SU-DHL-6 (cell line): ENCODE results near the gene CPNE5.

ENCODE experiments used
- CTCF ChIP-seq: fragments of 200-600 bp; sonication (generic); IDR thresholded peaks from one replicate; pipeline ENCODE4 v1.5.1; 2017; ENCODE audit warnings: antibody characterized with exemption, mild to moderate bottlenecking, low read length, moderate library complexity; ENCODE audit not compliant: insufficient read depth, poor library complexity, severe bottlenecking
- EZH2phosphoT487 ChIP-seq: fragments of 200-600 bp; sonication (generic), shearing (Covaris generic); conservative IDR thresholded peaks from 2 replicates; pipeline ENCODE4 v1.6.1; 2018; ENCODE audit warnings: mild to moderate bottlenecking, antibody characterized with exemption, low read length, moderate library complexity, mixed read lengths

GRCh38 chr6:36754582-36755434, 84.4 kb downstream of the CPNE5 start:
- TF ChIP-seq CTCF (no peak), EZH2phosphoT487 (no peak)
